ENCODE data around the gene LDLR.

- no peak for TF ChIP-seq CTCF (IDR thresholded peaks at IDR 0.05)
- TF ChIP-seq POLR2A (IDR thresholded peaks at IDR 0.05), result no peak
Observed at GRCh38 chr19:11181488-11181887, 92.2 kb downstream of the LDLR start.

Data from tibial nerve (tissue), 3 donors.